GM12872 (cell line): Measurements from ENCODE around the gene BACH2.

Source experiments
- TF ChIP-seq, protein P1 (sequence below): IDR thresholded peaks from 3 replicates; pipeline ENCODE4 v1.5.1; 2011; ENCODE audit warnings: low read depth, mild to moderate bottlenecking, low read length, moderate library complexity; ENCODE audit not compliant: insufficient read depth

BACH2 gene

DNA sequence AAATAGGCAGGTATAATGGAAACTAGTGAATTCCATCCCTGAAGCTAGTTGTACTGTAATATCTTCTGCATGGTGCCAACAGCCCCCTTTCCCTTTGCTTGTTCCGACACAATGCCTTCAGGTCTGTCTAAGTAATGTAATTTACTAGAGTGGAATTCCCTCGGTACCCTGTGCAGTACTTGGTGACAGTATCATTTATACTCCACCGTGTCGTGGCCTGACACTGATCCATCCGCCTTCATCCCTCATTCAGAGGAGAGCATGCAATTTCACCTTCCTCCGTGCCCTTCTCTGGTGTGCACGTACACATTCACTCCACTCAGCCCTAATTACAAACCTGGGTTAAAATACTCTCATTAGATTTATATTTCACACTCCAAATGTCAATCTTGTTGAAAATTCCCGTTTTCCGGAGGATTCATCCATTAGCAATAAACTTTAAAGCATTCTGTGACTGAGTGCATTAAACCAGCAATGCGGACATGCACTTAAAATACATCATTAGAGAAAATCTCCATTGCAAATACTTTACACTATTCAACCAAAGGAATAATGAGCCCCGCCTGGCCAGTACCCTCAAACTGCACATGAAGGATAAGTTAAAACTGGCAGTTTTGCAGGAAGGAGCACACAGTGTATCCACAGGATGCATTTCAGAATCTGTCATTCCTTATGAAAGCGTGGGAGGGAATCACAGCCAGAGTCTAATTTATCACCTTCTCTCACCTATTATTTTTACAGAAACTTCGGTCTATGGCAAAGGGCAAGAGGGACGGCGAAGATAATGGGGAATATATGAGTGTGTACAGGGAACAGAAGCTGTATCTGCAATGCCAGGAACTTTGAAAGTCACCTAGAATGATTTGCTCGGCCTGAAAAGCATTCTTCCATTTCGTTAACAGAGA, 219.9 kb downstream of the BACH2 start:
- TF ChIP-seq, protein P1, sequence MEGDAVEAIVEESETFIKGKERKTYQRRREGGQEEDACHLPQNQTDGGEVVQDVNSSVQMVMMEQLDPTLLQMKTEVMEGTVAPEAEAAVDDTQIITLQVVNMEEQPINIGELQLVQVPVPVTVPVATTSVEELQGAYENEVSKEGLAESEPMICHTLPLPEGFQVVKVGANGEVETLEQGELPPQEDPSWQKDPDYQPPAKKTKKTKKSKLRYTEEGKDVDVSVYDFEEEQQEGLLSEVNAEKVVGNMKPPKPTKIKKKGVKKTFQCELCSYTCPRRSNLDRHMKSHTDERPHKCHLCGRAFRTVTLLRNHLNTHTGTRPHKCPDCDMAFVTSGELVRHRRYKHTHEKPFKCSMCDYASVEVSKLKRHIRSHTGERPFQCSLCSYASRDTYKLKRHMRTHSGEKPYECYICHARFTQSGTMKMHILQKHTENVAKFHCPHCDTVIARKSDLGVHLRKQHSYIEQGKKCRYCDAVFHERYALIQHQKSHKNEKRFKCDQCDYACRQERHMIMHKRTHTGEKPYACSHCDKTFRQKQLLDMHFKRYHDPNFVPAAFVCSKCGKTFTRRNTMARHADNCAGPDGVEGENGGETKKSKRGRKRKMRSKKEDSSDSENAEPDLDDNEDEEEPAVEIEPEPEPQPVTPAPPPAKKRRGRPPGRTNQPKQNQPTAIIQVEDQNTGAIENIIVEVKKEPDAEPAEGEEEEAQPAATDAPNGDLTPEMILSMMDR, result no peak

DNA sequence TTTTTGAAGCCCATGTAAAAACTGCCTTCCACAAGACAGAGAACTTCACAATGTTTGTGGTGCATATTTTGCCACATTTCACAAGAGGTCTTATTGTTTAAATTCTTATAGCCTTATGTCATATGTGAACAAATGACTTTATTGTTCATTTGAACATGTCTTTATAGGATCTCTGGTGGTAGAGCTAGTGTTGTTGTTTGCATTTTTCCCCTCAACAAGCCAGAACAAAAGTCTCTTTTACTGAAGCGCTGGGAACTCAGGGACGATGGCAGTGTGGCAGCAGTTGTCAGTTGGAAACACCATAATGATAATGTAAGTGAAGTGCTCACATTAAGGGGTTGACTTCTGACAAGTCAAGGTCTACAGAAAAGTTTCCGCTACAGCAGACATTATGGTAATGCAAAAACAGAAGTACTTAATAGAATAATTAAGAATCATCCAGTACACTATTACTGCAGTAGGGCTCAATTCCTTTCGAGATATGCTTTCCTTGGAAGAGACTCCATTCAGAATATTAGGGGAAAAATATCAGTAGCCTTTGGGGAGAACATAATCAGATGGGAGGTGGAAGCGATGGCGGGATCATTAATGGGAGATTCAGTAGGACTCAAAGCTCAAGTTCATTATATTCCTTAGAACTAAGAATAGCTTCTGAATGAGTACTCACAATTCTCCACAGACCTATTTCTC, 222.3 kb downstream of the BACH2 start:
- TF ChIP-seq, protein P1, result no peak

DNA sequence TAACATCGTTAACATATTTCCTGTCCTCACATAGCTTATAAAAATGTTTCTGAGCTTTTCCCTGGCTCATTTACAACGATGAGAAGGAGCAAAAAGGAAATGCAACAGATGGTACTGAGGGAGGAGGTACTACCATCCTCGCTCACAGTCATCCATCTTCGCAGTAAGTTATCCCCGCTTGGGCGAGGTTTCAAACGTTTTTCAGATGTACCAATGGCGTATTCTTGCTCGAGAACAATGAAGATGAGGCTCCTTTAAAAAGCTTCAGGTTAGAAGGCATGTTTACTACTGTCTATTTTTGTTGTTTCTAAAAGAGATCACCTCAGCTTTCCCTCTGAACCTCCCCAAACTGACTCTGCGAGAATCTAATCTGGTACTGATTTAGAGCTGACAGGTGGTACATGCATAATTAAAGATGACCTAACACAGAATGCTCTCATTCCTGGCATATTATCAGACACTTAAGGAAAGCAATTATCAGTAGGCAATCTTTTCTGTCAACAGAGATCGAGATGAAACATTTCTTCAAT, 223.6 kb downstream of the BACH2 start:
- TF ChIP-seq, protein P1, result no peak

DNA sequence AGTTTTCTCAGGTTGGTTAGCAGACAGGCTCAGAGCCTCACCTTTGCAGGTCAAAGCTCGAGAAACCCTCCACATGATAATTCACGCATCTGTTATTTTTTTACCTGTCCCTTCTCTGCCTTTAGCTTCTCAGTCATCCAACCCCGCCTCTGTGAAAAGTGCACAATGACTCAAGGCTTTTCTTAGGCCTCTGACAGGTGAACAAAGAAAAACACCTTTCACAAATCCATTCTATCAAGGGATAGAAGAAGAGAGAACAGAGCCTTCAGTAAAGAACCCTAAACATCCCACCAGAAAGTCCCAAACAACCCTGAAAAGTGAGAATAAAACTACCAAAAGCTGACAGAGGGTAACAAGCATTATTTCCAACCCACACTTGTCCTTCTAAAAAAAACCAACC, 224.1 kb downstream of the BACH2 start:
- TF ChIP-seq, protein P1, result no peak

DNA sequence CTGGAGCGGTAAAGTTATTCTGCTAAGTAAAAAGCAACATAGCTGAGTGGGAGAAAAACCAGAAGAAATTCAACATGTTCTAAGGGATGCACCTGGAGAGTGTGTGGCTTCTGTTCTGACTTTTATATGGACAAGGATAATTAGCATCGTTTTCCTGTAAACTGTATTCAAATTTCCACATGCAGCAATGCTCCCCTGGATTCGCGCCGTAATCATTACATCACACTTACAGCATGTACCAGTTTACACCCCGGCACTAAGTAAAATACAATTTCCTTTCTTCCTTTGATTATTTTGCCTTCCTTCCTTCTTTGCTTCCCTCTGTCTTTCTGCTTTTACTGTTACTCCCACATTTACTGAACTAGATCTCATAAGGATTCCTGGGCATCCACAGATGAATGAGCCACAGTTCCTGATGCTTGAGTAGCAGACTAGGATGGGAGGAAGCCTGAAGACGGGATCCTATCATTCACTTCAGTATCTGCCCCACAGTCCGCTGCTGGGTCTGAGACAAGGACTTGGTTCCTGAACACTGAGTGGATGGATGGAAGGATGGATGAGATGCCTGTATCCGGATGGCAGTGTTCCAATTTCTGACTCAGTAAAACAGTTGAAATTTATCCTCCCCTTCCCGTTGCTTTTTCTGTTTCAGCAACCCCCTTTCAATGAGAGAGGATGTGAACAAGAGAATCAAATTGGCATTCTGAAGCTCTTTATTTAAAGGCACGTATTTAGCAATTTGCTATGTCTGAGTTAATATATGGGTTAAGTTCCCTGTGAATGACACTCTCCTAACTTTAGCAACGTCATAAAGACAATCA, 227.7 kb downstream of the BACH2 start:
- TF ChIP-seq, protein P1, result no peak

DNA sequence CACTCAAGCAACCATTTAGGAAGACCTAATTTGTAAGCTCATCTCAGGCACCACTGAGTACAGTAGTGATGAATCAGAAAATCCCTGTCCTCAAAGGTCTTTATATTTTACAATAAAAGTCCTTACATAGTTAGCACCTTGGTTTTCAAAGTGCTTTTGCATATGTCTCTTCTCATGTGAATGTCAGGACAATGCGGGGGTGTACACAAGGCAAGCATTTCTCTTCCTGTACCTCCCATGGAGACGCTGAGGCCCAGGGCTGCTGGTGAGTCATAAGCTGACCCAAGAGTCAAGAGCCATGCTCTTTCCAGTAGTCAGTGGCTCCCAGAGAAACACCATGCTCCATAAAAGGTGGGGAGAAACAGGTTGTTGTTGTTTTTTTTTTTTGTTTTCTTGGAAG, 228.4 kb downstream of the BACH2 start:
- TF ChIP-seq, protein P1, result no peak
